HL-60 (cell line): ENCODE results near the gene LIPT2.

Experiments
- POLR2AphosphoS5 ChIP-seq: IDR thresholded peaks from 2 replicates; pipeline ENCODE4 v1.6.1; 2012; ENCODE audit warnings: low read depth
- SPI1 ChIP-seq: IDR thresholded peaks from 2 replicates; pipeline ENCODE4 v1.6.1; 2012; ENCODE audit warnings: low read depth, mild to moderate bottlenecking, borderline replicate concordance
- TF ChIP-seq, protein P1 (sequence below): IDR thresholded peaks from one replicate; pipeline ENCODE4 v1.5.1; 2011; ENCODE audit warnings: low read length, control low read depth, inconsistent platforms; ENCODE audit not compliant: insufficient read depth
- TF ChIP-seq, protein P2 (sequence below): IDR thresholded peaks from 2 replicates; pipeline ENCODE4 v1.6.1; 2012; ENCODE audit warnings: low read depth; ENCODE audit not compliant: insufficient replicate concordance

DNA sequence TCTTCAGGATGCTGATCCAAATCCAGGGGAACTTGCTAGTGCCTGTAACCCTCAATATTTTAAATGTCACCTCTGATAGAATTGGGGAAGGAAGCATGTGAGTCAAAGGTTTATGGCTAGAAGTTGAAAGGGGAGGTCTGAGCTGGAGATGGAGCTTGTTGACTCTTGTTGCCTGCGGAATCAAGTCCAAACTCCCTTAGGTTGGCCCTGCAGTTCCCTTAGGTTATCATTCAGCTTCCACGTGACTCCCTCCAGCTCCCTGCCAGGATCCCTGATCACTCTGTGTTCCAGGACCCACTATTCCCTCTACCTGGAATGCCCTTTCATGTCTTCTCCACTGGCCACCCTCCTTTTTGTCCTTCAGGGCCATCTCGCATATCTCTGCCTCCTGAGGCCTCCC is 26.2 kb upstream of the LIPT2 start:
- TF ChIP-seq, protein P1, sequence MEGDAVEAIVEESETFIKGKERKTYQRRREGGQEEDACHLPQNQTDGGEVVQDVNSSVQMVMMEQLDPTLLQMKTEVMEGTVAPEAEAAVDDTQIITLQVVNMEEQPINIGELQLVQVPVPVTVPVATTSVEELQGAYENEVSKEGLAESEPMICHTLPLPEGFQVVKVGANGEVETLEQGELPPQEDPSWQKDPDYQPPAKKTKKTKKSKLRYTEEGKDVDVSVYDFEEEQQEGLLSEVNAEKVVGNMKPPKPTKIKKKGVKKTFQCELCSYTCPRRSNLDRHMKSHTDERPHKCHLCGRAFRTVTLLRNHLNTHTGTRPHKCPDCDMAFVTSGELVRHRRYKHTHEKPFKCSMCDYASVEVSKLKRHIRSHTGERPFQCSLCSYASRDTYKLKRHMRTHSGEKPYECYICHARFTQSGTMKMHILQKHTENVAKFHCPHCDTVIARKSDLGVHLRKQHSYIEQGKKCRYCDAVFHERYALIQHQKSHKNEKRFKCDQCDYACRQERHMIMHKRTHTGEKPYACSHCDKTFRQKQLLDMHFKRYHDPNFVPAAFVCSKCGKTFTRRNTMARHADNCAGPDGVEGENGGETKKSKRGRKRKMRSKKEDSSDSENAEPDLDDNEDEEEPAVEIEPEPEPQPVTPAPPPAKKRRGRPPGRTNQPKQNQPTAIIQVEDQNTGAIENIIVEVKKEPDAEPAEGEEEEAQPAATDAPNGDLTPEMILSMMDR = no peak
- TF ChIP-seq POLR2AphosphoS5 (no peak), SPI1 (no peak)
- TF ChIP-seq, protein P2, sequence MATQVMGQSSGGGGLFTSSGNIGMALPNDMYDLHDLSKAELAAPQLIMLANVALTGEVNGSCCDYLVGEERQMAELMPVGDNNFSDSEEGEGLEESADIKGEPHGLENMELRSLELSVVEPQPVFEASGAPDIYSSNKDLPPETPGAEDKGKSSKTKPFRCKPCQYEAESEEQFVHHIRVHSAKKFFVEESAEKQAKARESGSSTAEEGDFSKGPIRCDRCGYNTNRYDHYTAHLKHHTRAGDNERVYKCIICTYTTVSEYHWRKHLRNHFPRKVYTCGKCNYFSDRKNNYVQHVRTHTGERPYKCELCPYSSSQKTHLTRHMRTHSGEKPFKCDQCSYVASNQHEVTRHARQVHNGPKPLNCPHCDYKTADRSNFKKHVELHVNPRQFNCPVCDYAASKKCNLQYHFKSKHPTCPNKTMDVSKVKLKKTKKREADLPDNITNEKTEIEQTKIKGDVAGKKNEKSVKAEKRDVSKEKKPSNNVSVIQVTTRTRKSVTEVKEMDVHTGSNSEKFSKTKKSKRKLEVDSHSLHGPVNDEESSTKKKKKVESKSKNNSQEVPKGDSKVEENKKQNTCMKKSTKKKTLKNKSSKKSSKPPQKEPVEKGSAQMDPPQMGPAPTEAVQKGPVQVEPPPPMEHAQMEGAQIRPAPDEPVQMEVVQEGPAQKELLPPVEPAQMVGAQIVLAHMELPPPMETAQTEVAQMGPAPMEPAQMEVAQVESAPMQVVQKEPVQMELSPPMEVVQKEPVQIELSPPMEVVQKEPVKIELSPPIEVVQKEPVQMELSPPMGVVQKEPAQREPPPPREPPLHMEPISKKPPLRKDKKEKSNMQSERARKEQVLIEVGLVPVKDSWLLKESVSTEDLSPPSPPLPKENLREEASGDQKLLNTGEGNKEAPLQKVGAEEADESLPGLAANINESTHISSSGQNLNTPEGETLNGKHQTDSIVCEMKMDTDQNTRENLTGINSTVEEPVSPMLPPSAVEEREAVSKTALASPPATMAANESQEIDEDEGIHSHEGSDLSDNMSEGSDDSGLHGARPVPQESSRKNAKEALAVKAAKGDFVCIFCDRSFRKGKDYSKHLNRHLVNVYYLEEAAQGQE = no peak
